GM18502 (cell line): ENCODE measurements around the gene RGPD8.
"Not testable (repeated sequence)": the region's sequence is repeated elsewhere in the genome, so short reads cannot be mapped to it uniquely, and the experiment has no call there.

Experiments
- ATAC-seq: cut with Tn5 transposase; IDR thresholded peaks from one replicate; pipeline ENCODE4 v1.9.1; 2021; ENCODE audit warnings: mild to moderate bottlenecking; ENCODE audit not compliant: unreplicated experiment, poor library complexity

Gene RGPD8

GRCh38 chr2:112435716-112436431 is 2.4 kb upstream of the RGPD8 start:
- not testable (repeated sequence) for ATAC-seq

DNA sequence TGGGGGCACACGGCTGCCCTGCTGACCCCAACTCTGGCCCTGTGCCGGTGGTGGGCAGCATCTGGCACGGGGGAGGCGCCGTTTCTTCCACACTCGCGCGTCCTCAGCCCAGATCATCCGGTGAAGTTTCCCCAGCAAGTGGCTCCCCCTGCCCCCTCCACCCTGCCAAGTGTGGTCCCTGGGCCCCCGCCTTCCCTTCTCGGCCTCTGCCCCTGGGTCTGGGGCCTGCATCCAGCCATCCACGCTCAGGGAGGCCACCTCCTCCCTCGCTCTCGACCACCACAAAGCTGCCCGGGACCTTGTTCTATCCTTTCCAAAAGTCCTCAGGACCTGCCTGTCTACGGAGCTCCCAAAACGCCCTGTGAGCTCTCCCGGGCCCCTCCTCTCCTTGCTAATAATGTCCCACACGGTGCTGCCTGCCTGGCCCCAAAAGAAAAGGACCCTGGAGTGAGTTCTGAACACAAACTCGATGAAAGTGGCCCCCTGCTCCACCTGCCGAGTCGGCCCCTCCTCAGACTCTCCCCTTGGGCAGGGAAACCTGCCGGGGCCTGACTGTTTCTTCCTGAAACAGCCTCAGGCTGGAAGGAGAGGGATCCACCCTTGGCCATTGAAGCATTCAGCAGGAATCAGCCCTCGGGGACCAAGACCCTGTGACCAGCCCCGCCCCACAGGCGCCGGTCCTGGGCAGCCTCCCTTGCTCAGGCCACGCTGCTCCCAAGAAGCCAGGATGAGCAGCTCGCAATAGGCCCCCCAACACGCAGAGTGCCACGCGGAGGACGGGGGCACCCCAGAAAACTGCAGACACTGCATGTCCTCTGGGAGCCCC is 1.7 kb upstream of the RGPD8 start:
- ATAC-seq = not testable (repeated sequence)

DNA sequence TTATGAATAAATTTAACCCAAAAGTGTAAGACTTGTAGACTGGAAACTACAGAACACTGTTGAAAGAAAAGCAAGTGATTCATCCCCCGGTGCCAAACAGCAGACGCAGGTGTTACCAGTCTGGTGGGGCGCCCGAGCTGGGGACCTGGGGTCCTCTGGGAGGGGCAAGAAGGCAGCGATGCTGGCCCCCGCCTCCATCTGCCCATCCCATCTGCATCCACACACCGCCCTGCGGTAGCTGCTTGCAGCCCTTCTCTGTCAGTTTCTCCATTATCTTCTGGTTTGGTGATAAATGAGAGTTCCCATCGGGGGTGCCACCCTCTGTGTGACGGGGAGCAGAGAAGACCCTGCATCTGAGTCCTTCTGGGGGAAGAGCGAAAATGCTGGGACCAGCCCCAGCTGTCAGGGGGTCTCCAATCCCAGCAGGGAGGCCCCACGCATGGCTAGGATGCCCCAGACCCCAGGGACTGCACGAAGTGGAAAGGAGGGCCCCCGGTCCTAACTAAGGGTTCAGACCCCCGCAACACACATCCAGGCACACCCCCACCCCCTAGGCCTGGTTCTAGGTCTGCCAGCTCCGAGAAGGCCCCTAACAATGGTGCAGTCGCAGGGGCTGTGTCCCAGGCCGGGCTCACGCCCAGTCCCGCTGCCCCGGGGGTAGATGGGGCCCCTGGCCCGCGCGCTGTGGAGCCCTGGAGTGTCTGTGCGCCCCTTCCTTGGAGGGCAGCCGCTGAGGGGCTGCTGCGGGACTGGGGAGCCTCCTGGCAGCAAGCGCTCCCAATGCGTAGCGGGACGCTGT is 686 bp upstream of the RGPD8 start:
- no peak for ATAC-seq

DNA sequence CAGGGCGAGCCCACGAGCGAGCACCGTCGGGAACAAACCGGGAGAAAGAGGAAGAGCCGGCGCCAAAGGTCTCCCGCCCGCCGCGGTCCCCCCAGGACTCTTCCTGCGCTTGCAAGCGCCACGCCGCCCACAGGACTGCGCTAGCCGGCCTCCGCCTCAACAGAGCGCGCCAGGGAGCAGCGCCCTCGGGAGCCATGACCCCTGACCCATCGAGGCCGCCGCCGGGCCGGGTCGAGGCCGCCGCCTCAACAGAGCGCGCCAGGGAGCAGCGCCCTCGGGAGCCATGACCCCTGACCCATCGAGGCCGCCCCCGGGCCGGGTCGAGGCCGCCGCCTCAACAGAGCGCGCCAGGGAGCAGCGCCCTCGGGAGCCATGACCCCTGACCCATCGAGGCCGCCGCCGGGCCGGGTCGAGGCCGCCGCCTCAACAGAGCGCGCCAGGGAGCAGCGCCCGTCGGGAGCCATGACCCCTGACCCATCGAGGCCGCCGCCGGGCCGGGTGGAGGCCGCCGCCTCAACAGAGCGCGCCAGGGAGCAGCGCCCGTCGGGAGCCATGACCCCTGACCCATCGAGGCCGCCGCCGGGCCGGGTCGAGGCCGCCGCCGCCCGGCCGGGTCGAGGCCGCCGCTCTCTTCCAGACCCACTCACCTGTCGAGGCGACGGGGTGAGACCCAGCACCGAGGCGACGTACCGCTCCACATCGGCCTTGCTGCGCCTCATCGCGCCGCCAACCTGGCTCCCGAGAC is 538 bp downstream of the RGPD8 start:
- ATAC-seq = not testable (repeated sequence)

DNA sequence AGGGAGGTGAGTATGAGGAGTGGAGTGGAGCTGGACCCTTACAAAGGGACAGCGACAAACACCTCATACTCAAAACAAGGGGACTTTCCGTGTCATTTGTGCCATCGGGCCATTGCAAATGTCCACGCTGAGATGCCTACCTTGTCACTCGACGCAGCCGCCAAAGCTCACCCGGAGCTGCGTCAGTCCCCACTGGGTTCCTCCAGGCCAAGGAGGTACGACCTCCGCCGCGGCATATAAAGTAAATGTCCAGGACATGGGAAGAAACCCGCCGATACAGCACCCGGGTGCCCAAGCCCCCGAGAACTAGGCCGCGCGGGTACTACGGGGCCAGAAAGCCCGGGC is 1.1 kb downstream of the RGPD8 start:
- ATAC-seq = not testable (repeated sequence)

DNA sequence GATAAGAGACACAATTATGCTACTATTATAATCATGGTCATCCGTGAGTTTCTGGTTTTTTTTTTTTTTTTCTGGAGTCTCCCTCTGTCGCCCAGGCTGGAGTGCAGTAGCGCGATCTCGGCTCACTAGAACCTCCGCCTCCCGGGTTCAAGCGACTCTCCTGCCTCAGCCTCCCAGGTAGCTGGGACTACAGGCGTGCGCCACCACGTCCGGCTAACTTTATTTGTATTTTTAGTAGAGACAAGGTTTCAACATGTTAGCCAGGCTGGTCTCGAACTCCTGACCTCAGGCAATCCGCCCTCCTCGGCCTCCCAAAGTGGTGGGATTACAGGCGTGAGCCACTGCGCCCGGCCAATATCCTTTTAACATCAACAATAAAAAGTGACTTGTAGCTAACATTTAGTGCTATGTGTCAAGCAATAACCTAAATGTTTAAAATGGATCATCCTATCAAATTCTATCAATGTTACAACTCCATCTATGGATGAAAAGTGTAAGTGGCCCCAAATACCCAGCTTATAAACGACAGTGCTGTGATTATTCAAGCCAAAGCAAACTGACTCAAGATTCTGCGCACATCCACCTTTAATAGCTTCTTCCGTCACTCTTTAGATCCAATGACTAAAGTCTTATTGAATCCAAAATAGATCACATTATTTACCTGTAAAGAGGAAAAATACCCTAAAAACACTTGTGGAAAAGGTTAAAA is 1.7 kb downstream of the RGPD8 start:
- not testable (repeated sequence) for ATAC-seq

- not testable (repeated sequence) for ATAC-seq
These were observed 8.9 kb downstream of the RGPD8 start for GRCh38 chr2:112424553-112424952.

GRCh38 chr2:112416860-112417259 is 16.6 kb downstream of the RGPD8 start:
- not testable (repeated sequence) for ATAC-seq

DNA sequence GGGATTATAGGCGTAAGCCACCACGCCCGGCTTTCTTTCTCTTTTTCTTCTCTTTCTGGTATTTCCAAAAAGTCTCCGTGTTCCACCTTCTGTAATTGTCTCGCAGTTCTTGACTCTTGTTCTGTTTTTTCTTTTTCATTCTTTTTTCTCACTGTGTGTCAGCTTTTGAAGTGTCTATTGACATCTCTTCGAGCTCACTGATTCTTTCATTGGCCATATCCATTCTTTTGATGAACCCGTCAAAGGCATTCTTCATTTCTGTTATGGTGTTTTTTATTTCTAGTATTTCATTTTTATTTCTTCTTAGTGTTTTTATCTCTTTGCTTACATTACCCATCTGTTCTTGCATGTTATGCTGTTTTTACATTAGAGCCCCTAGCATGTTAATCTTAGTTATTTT is 73.4 kb downstream of the RGPD8 start:
- ATAC-seq = not testable (repeated sequence)

GRCh38 chr2:112354335-112354734 is 79.1 kb downstream of the RGPD8 start:
- not testable (repeated sequence) for ATAC-seq

- not testable (repeated sequence) for ATAC-seq
These were observed 80.4 kb downstream of the RGPD8 start for GRCh38 chr2:112352809-112353603.

DNA sequence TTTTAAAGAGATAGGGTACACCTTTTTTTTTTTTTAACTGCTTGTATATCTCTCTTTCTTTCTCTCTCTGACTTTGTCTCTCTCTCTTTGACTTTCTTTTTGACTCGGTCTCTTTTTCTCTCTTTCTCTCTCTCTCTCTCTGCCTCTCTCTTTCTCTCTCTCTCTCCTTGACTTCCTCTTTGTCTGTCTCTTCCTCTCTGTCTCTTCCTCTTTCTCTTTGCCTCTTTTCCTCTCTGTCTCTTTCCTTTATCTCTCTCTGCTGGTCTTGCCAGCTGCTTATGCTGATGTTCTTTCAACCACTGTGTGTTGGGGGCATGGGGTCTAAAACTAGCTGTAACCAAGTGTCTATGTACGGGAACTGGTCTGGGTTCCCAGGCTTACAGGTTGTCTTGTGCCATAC is 81.2 kb downstream of the RGPD8 start:
- not testable (repeated sequence) for ATAC-seq

- no peak for ATAC-seq
These were observed 88.1 kb downstream of the RGPD8 start for GRCh38 chr2:112345030-112346027.

DNA sequence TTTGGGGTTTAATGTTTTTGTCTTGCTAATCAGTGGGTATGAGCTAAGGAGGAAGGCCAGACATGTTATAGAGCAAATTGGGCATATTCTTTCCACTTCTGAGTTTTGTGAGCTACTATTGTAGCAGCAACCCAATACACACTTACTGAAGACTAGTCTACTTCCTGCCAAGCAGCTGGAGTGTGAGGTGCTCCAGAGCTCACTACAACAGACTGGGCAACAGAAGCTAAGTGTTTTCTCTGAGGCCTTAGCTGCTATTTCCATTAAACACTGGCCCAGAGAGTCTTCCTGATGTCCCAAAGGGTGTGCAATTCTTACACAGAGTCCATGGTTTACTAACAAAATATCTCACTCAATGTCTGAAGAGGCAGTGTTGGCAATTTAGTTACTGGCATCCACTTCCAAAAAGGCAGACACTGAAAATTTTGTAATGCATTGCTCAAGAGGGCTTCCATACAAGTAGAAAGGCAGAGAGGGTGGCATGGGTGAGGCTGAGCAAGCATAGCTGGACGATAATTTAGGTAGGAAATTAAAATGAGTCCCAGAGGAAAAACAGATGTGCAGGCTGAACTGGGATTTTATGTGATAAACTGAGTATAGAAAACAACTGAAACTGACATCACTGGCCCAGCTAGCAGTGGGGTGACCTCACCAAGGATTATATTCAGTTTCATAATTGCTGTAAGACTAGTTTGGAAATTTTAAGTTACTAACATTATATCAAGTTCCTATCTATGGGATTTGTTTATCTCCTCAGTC is 89.4 kb downstream of the RGPD8 start:
- ATAC-seq = no peak

DNA sequence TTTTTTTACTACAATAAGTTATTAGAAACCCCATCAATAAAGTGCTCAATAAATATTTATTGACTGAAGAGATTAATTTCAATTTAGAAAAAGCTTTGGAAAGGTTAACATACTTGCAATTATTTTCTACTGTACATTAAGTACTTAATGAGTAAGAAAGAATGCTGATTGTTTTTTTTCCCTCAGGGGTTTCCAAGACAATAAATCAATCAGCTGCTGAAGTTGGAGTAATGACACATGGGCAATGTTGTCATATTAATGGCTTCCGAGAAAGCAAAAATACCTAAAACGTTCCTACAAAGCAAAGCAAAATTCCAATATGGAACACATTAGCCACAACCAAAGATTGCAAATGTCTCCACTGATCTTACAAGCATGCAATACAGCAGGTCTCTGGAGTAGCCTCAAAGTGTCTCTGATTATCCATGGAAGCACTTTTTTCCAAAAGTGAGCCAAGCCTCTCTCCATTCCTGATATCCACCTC is 91.3 kb downstream of the RGPD8 start:
- ATAC-seq = no peak

- ATAC-seq = no peak
These were observed 92.8 kb downstream of the RGPD8 start for GRCh38 chr2:112340475-112341267.
